Calu3 (cell line): Measurements from ENCODE around the gene NAGK. TPM values are rescaled to one million over a fixed set of nuclear protein-coding genes. Genes with fewer than 3 reads are reported as not detected.

Experiments used
- BruUV-seq: library from RNA; stranded (reverse); fragments of 400-500 nt; replicated peaks from 2 replicates; lab custom pipeline; 2021; lab: Mats Ljungman, UMichigan
- CTCF ChIA-PET: fragments of 300-600 bp; sonication (Branson Sonifier 250); formaldehyde crosslinking; loops from one replicate; lab custom pipeline; 2022; ENCODE audit warnings: antibody characterized with exemption; lab: Charles Lee
- DNase-seq: peaks from one replicate; pipeline ENCODE4 v3.0.0; 2022
- H3K27ac Mint-ChIP-seq: one replicate; pipeline ENCODE4 v1.8.0; 2022; ENCODE audit warnings: mixed read lengths; ENCODE audit not compliant: unreplicated experiment
- H3K27me3 Mint-ChIP-seq: one replicate; pipeline ENCODE4 v1.8.0; 2022; ENCODE audit warnings: mixed read lengths; ENCODE audit not compliant: unreplicated experiment
- H3K36me3 Mint-ChIP-seq: one replicate; pipeline ENCODE4 v1.8.0; 2022; ENCODE audit warnings: mild to moderate bottlenecking, moderate library complexity, mixed read lengths; ENCODE audit not compliant: insufficient read depth, unreplicated experiment
- H3K4me1 Mint-ChIP-seq: one replicate; pipeline ENCODE4 v1.8.0; 2022; ENCODE audit warnings: mild to moderate bottlenecking, low read depth, mixed read lengths; ENCODE audit not compliant: unreplicated experiment
- H3K4me3 Mint-ChIP-seq: one replicate; pipeline ENCODE4 v1.8.0; 2022; ENCODE audit warnings: mild to moderate bottlenecking, low read depth, moderate library complexity, mixed read lengths; ENCODE audit not compliant: unreplicated experiment
- H3K9me3 Mint-ChIP-seq: one replicate; pipeline ENCODE4 v1.8.0; 2022; ENCODE audit warnings: low read depth, mixed read lengths; ENCODE audit not compliant: unreplicated experiment
- CTCF ChIP-seq: fragments of 200-600 bp; IDR thresholded peaks from one replicate; pipeline ENCODE4 v1.8.0; 2022; ENCODE audit warnings: antibody characterized with exemption; ENCODE audit not compliant: unreplicated experiment
- intact Hi-C: fragments of 100-400 bp; cut with micrococcal nuclease; formaldehyde crosslinking; loops from one replicate; pipeline ENCODE4 v1.10.0; 2022; ENCODE audit not compliant: unreplicated experiment
- total RNA-seq: library from RNA; stranded (reverse); gene quantifications from 2 replicates; pipeline ENCODE4 v1.2.3, GENCODE V29; 2022

Gene NAGK
- total RNA-seq, 1 experiment from 2014 or later, result 63.2 TPM

GRCh38 chr2:71121479-71121878, 53.0 kb downstream of the NAGK start:
- no peak for TF ChIP-seq CTCF

GRCh38 chr2:71122387-71123298, 54.2 kb downstream of the NAGK start:
- no peak overlapping the region for H3K4me3 Mint-ChIP-seq
- H3K4me1 Mint-ChIP-seq, result no peaks in the 10 kb centered on the region
- no TSS peak for BruUV-seq
- TF ChIP-seq CTCF, result no peak
- no peaks in the 10 kb centered on the region for H3K27me3 Mint-ChIP-seq
- H3K36me3 Mint-ChIP-seq, result peaks cover 8% of the 10 kb centered on the region
- DNase-seq, result no peak
- intact Hi-C loops, result no loop called here
- no peak overlapping the region for H3K27ac Mint-ChIP-seq
- CTCF ChIA-PET, result no interaction called here
- no peaks in the 10 kb centered on the region for H3K9me3 Mint-ChIP-seq

More at GRCh38 chr2:71121479-71121878, 53.0 kb downstream of the NAGK start:
- intact Hi-C loops, result no loop called here
- Mint-ChIP-seq H3K27ac (no peak overlapping the region), H3K9me3 (no peaks in the 10 kb centered on the region), H3K36me3 (peaks cover 10% of the 10 kb centered on the region), H3K4me3 (no peak overlapping the region), H3K4me1 (no peaks in the 10 kb centered on the region), H3K27me3 (no peaks in the 10 kb centered on the region)
- DNase-seq, result no peak
- CTCF ChIA-PET, result no interaction called here
- BruUV-seq, result no TSS peak

- TF ChIP-seq CTCF, result no peak
- no peaks in the 10 kb centered on the region for H3K4me1 Mint-ChIP-seq
- no peaks in the 10 kb centered on the region for H3K9me3 Mint-ChIP-seq
- intact Hi-C loops, result no loop called here
- peaks cover 4% of the 10 kb centered on the region for H3K36me3 Mint-ChIP-seq
- no peak for DNase-seq
- H3K27me3 Mint-ChIP-seq, result no peaks in the 10 kb centered on the region
- H3K27ac Mint-ChIP-seq, result no peak overlapping the region
- H3K4me3 Mint-ChIP-seq, result no peak overlapping the region
- CTCF ChIA-PET, result no interaction called here
- no TSS peak for BruUV-seq
Observed at GRCh38 chr2:71125506-71126294, 57.3 kb downstream of the NAGK start.

- H3K36me3 Mint-ChIP-seq, result peaks cover 4% of the 10 kb centered on the region
- intact Hi-C loops, result no loop called here
- DNase-seq, result no peak
- H3K27me3 Mint-ChIP-seq, result no peaks in the 10 kb centered on the region
- no TSS peak for BruUV-seq
- H3K4me3 Mint-ChIP-seq, result no peak overlapping the region
- no peaks in the 10 kb centered on the region for H3K9me3 Mint-ChIP-seq
- H3K27ac Mint-ChIP-seq, result no peak overlapping the region
- TF ChIP-seq CTCF, result no peak
- CTCF ChIA-PET, result no interaction called here
- no peaks in the 10 kb centered on the region for H3K4me1 Mint-ChIP-seq
Observed at GRCh38 chr2:71126957-71127356, 58.5 kb downstream of the NAGK start.

Other genes starting within 250 kb of the NAGK start
- gene CLEC4F, start 248.0 kb upstream of the NAGK start, total RNA-seq, result not detected in 2 replicates
- not detected in 2 replicates for gene CD207, start 232.8 kb upstream of the NAGK start, total RNA-seq
- not detected in 2 replicates for gene VAX2, start 168.1 kb upstream of the NAGK start, total RNA-seq
- gene ATP6V1B1, start 132.7 kb upstream of the NAGK start, total RNA-seq, result not detected in 2 replicates
- gene ANKRD53, start 90.0 kb upstream of the NAGK start, total RNA-seq, result not detected in 2 replicates
- 55.4 and 61.2 TPM in 2 replicates for gene TEX261, start 73.8 kb upstream of the NAGK start, total RNA-seq
- gene MCEE, start 61.6 kb downstream of the NAGK start, total RNA-seq, result 16.2 and 18.7 TPM in 2 replicates
- 54.7 and 67.8 TPM in 2 replicates for gene MPHOSPH10, start 62.0 kb downstream of the NAGK start, total RNA-seq
- 3.6 and 4.0 TPM in 2 replicates for gene PAIP2B, start 158.5 kb downstream of the NAGK start, total RNA-seq